Measurements from ENCODE around the gene PPM1A. TPM values are rescaled to one million over a fixed set of nuclear protein-coding genes. Genes with fewer than 3 reads are reported as not detected.

The PPM1A gene
- total and polyA plus RNA-seq, 2 experiments from 2014 or later: 29.8 to 34.1 TPM

DNA sequence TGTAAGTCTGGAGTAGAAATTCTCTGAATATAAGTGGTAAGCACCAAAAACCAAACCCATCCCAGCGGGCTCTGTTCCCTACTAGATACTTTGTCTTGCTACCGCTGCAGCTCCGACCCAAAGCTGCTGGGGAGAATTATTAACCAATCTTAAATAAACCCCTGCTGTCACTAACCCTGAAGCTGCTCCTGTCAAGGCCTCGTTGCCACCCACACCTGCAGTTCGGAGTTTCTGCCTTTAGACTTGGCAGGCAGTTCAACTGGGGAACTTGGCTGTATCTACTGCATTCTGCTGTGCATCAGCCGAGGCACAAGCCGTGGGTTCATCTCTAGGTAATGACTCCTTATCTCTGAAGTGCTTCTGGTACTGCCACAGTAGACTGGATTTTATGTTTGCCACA is 55.5 kb downstream of the PPM1A start:
- DNase-seq (ENCODE audit: low spot score) (no peak), ATAC-seq (no peak)
- H3K36me3 Mint-ChIP-seq (ENCODE audit: low read depth): peaks cover 7% of the 10 kb centered on the region; the same call in 2 of the 3 replicates
- no peaks in the 10 kb centered on the region for H3K27me3 ChIP-seq (ENCODE audit: insufficient read depth)
- no peaks in the 10 kb centered on the region for H3K9me3 Mint-ChIP-seq
- no peaks in the 10 kb centered on the region for H3K36me3 ChIP-seq (ENCODE audit: insufficient read depth)
- H3K27ac Mint-ChIP-seq: no peak overlapping the region
- H4K20me1 ChIP-seq (replicated peaks; ENCODE audit: insufficient read depth): no peaks in the 10 kb centered on the region
- H3K4me3 ChIP-seq: no peak overlapping the region
- peaks cover 2% of the 10 kb centered on the region; the same call in 1 of the 2 replicates for H3K9me2 ChIP-seq (ENCODE audit: insufficient read depth)
- no peak overlapping the region for H2AFZ ChIP-seq
- H3K4me1 Mint-ChIP-seq: peaks cover 45% of the 10 kb centered on the region
- no peak overlapping the region for H3K4me2 ChIP-seq
- no peak overlapping the region for H3K27ac ChIP-seq (ENCODE audit: low read depth)
- no peaks in the 10 kb centered on the region for H3K27me3 Mint-ChIP-seq (ENCODE audit: insufficient read depth, low read depth, poor library complexity)
- no peak overlapping the region for H3K4me3 Mint-ChIP-seq
- H3K79me2 ChIP-seq (replicated peaks; ENCODE audit: insufficient read depth): no peaks in the 10 kb centered on the region
- H3K4me1 ChIP-seq (ENCODE audit: insufficient read depth): peaks cover 43% of the 10 kb centered on the region
- H3F3A ChIP-seq (replicated peaks; ENCODE audit: low read depth): no peaks in the 10 kb centered on the region
- TF ChIP-seq STAT1 (IDR thresholded peaks at IDR 0.05; ENCODE audit: unreplicated experiment) (no peak), JUNB (IDR thresholded peaks at IDR 0.05; ENCODE audit: unreplicated experiment) (no peak), EZH2 (IDR thresholded peaks at IDR 0.05; ENCODE audit: low read depth, unreplicated experiment) (no peak), POLR2AphosphoS5 (IDR thresholded peaks at IDR 0.05; ENCODE audit: low read depth) (no peak), EZH2phosphoT487 (IDR thresholded peaks at IDR 0.05; ENCODE audit: unreplicated experiment) (no peak), CTCF (conservative IDR thresholded peaks at IDR 0.05; ENCODE audit: low read depth in 2 of 2) (no peak), ZNF114 (CRISPR knock-in tag; IDR thresholded peaks at IDR 0.05) (no peak), CREB1 (CRISPR knock-in tag; IDR thresholded peaks at IDR 0.05; ENCODE audit: low read depth) (no peak), NANOG (IDR thresholded peaks at IDR 0.05; ENCODE audit: borderline replicate concordance) (no peak), ZNF331 (CRISPR knock-in tag; IDR thresholded peaks at IDR 0.05; ENCODE audit: low read depth) (no peak), ZNF462 (CRISPR knock-in tag; IDR thresholded peaks at IDR 0.05) (no peak)
- TF ChIP-seq, protein P1, sequence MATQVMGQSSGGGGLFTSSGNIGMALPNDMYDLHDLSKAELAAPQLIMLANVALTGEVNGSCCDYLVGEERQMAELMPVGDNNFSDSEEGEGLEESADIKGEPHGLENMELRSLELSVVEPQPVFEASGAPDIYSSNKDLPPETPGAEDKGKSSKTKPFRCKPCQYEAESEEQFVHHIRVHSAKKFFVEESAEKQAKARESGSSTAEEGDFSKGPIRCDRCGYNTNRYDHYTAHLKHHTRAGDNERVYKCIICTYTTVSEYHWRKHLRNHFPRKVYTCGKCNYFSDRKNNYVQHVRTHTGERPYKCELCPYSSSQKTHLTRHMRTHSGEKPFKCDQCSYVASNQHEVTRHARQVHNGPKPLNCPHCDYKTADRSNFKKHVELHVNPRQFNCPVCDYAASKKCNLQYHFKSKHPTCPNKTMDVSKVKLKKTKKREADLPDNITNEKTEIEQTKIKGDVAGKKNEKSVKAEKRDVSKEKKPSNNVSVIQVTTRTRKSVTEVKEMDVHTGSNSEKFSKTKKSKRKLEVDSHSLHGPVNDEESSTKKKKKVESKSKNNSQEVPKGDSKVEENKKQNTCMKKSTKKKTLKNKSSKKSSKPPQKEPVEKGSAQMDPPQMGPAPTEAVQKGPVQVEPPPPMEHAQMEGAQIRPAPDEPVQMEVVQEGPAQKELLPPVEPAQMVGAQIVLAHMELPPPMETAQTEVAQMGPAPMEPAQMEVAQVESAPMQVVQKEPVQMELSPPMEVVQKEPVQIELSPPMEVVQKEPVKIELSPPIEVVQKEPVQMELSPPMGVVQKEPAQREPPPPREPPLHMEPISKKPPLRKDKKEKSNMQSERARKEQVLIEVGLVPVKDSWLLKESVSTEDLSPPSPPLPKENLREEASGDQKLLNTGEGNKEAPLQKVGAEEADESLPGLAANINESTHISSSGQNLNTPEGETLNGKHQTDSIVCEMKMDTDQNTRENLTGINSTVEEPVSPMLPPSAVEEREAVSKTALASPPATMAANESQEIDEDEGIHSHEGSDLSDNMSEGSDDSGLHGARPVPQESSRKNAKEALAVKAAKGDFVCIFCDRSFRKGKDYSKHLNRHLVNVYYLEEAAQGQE (IDR thresholded peaks at IDR 0.05; ENCODE audit: unreplicated experiment): no peak
- TF ChIP-seq, protein P2, sequence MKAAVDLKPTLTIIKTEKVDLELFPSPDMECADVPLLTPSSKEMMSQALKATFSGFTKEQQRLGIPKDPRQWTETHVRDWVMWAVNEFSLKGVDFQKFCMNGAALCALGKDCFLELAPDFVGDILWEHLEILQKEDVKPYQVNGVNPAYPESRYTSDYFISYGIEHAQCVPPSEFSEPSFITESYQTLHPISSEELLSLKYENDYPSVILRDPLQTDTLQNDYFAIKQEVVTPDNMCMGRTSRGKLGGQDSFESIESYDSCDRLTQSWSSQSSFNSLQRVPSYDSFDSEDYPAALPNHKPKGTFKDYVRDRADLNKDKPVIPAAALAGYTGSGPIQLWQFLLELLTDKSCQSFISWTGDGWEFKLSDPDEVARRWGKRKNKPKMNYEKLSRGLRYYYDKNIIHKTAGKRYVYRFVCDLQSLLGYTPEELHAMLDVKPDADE (IDR thresholded peaks at IDR 0.05): no peak

All from GM23338 (cell line).